Uterus (tissue), 2 donors: ENCODE measurements around the gene MED27.

Experiments used
- CTCF ChIP-seq, 4 experiments: fragments of 200-600 bp in 2 of 4; fragments of 450-650 bp in 2 of 4; sonication (generic) in 2 of 4; IDR thresholded peaks; one replicate each; pipeline ENCODE4 v1.5.1; 2016 to 2019; ENCODE audit warnings: antibody characterized with exemption in 4 of 4, mild to moderate bottlenecking in 2 of 4, moderate library complexity in 1 of 4
- POLR2A ChIP-seq, 2 donors: fragments of 450-650 bp; IDR thresholded peaks; one replicate each; pipeline ENCODE4 v1.6.1; 2016; ENCODE audit warnings: antibody characterized with exemption in 2 of 2, mild to moderate bottlenecking in 1 of 2, moderate library complexity in 1 of 2

GRCh38 chr9:132032238-132032950, 47.3 kb downstream of the MED27 start:
- no peak for TF ChIP-seq CTCF (IDR thresholded peaks at IDR 0.05)
- no peak for TF ChIP-seq POLR2A (IDR thresholded peaks at IDR 0.05)
